Mesodermal cell (in vitro differentiated cells): ENCODE results near the gene CFAP97D1.
"Not testable (repeated sequence)": the region's sequence is repeated elsewhere in the genome, so short reads cannot be mapped to it uniquely, and the experiment has no call there.

Source experiments
- H3K27ac ChIP-seq: 2 replicates; pipeline ENCODE4 v1.7.0; 2013; ENCODE audit warnings: mild to moderate bottlenecking, low read depth, low read length, moderate library complexity; ENCODE audit not compliant: severe bottlenecking
- H3K36me3 ChIP-seq: 2 replicates; pipeline ENCODE4 v1.7.1; 2013; ENCODE audit warnings: mild to moderate bottlenecking, low read length, moderate library complexity; ENCODE audit not compliant: control insufficient read depth, insufficient read depth
- H3K4me1 ChIP-seq: one replicate; pipeline ENCODE4 v1.7.1; 2013; ENCODE audit warnings: mild to moderate bottlenecking, low read length; ENCODE audit not compliant: insufficient read depth, control insufficient read depth, poor library complexity, severe bottlenecking
- H3K4me3 ChIP-seq: 2 replicates; pipeline ENCODE4 v1.7.0; 2013; ENCODE audit warnings: low read length, control low read depth, mild to moderate bottlenecking; ENCODE audit not compliant: insufficient read depth, poor library complexity, severe bottlenecking; ENCODE audit errors: extremely low read depth
- H3K9me3 ChIP-seq: 2 replicates; pipeline ENCODE4 v1.7.1; 2013; ENCODE audit warnings: mild to moderate bottlenecking, low read length, moderate library complexity; ENCODE audit not compliant: control insufficient read depth
- WGBS, 2 experiments: methylation state at CpG; one replicate each; pipeline ENCODE4 v1.1.5; 2013; ENCODE audit warnings: missing lambda C conversion rate in 2 of 2; ENCODE audit not compliant: insufficient coverage in 2 of 2; 5-methylcytosine and 5-hydroxymethylcytosine counted together

Gene CFAP97D1

GRCh38 chr17:43779145-43780125 is 800 bp upstream of the CFAP97D1 start:
- H3K4me1 ChIP-seq: peaks cover 23% of the 10 kb centered on the region
- H3K27ac ChIP-seq: peak overlapping the region; percentile 99
- 10 to 11% methylated on average over 24 to 25 of the region's 26 CpGs for WGBS, 2 experiments
- no peaks in the 10 kb centered on the region for H3K9me3 ChIP-seq
- H3K36me3 ChIP-seq: peaks cover 29% of the 10 kb centered on the region
- H3K4me3 ChIP-seq: peak overlapping the region; percentile 83

- WGBS, 2 experiments: 92 to 93% methylated on average over 12 to 14 of the region's 15 CpGs
These were observed 2.9 kb downstream of the CFAP97D1 start for GRCh38 chr17:43782913-43783680.

GRCh38 chr17:43784068-43784467 is 3.8 kb downstream of the CFAP97D1 start:
- Histone ChIP-seq H3K4me3 (no peak overlapping the region), H3K36me3 (no peaks in the 10 kb centered on the region), H3K27ac (no peak overlapping the region), H3K4me1 (peaks cover 19% of the 10 kb centered on the region), H3K9me3 (no peaks in the 10 kb centered on the region)
- 93 to 100% methylated on average over 1 of the region's 2 CpGs for WGBS, 2 experiments

More at GRCh38 chr17:43782913-43783680, 2.9 kb downstream of the CFAP97D1 start:
- Histone ChIP-seq H3K4me3 (no peak overlapping the region), H3K27ac (no peak overlapping the region), H3K9me3 (no peaks in the 10 kb centered on the region), H3K36me3 (no peaks in the 10 kb centered on the region), H3K4me1 (peaks cover 19% of the 10 kb centered on the region)

- Histone ChIP-seq H3K4me3 (no peak overlapping the region), H3K4me1 (peaks cover 14% of the 10 kb centered on the region), H3K36me3 (no peaks in the 10 kb centered on the region), H3K27ac (no peak overlapping the region), H3K9me3 (no peaks in the 10 kb centered on the region)
- WGBS, 2 experiments: 76 to 90% methylated on average over 3 to 5 of the region's 5 CpGs
These were observed 4.4 kb downstream of the CFAP97D1 start for GRCh38 chr17:43784628-43785101.

- Histone ChIP-seq H3K4me3 (no peak overlapping the region), H3K4me1 (peaks cover 13% of the 10 kb centered on the region)
- 100% methylated on average over 2 of the region's 2 CpGs; no CpG with 5 or more reads in 1 of the 2 experiments for WGBS, 2 experiments
These were observed 7.5 kb downstream of the CFAP97D1 start for GRCh38 chr17:43787728-43788127.

GRCh38 chr17:43788540-43788939 is 8.3 kb downstream of the CFAP97D1 start:
- Histone ChIP-seq H3K4me1 (peaks cover 5% of the 10 kb centered on the region), H3K27ac (no peak overlapping the region), H3K36me3 (no peaks in the 10 kb centered on the region), H3K9me3 (no peaks in the 10 kb centered on the region), H3K4me3 (no peak overlapping the region)
- WGBS, 2 experiments: no CpG with 5 or more reads among the region's 5 CpGs

More at GRCh38 chr17:43787728-43788127, 7.5 kb downstream of the CFAP97D1 start:
- no peak overlapping the region for H3K27ac ChIP-seq
- no peaks in the 10 kb centered on the region for H3K36me3 ChIP-seq
- no peaks in the 10 kb centered on the region for H3K9me3 ChIP-seq

- no peaks in the 10 kb centered on the region for H3K9me3 ChIP-seq
- H3K4me3 ChIP-seq: no peak overlapping the region
- no peaks in the 10 kb centered on the region for H3K4me1 ChIP-seq
- no peaks in the 10 kb centered on the region for H3K36me3 ChIP-seq
- no peak overlapping the region for H3K27ac ChIP-seq
- WGBS, 2 experiments: no CpG with 5 or more reads among the region's 1 CpG
These were observed 9.2 kb downstream of the CFAP97D1 start for GRCh38 chr17:43789482-43789881.

- Histone ChIP-seq H3K4me1 (no peaks in the 10 kb centered on the region), H3K4me3 (no peak overlapping the region), H3K36me3 (no peaks in the 10 kb centered on the region), H3K27ac (no peak overlapping the region), H3K9me3 (no peaks in the 10 kb centered on the region)
- WGBS, 2 experiments: 87 to 94% methylated on average over 11 to 12 of the region's 14 CpGs
These were observed 10.2 kb downstream of the CFAP97D1 start for GRCh38 chr17:43790311-43790940.

- no peaks in the 10 kb centered on the region for H3K4me1 ChIP-seq
- H3K27ac ChIP-seq: no peak overlapping the region
- H3K4me3 ChIP-seq: no peak overlapping the region
- WGBS, 2 experiments: no CpG with 5 or more reads among the region's 3 CpGs
- no peaks in the 10 kb centered on the region for H3K9me3 ChIP-seq
- H3K36me3 ChIP-seq: no peaks in the 10 kb centered on the region
These were observed 11.4 kb downstream of the CFAP97D1 start for GRCh38 chr17:43791589-43791988.

- not testable (repeated sequence) for H3K36me3 ChIP-seq, H3K4me1 ChIP-seq, H3K4me3 ChIP-seq, H3K9me3 ChIP-seq, H3K27ac ChIP-seq
- no CpG with 5 or more reads among the region's 4 CpGs for WGBS, 2 experiments
These were observed 12.4 kb downstream of the CFAP97D1 start for GRCh38 chr17:43792668-43793067.
